Fibroblast of skin of left biceps (primary cell): ENCODE data around the gene MSANTD7.
A peak's percentile ranks its signal among the peaks of the same experiment; 100 is the strongest.
"Not testable (repeated sequence)": the region's sequence is repeated elsewhere in the genome, so short reads cannot be mapped to it uniquely, and the experiment has no call there.

Experiments
- DNase-seq, 2 experiments: peaks; one replicate each; pipeline ENCODE4 v3.0.0-alpha.2; 2013; ENCODE audit warnings: low read depth in 2 of 2

MSANTD7 gene, protein sequence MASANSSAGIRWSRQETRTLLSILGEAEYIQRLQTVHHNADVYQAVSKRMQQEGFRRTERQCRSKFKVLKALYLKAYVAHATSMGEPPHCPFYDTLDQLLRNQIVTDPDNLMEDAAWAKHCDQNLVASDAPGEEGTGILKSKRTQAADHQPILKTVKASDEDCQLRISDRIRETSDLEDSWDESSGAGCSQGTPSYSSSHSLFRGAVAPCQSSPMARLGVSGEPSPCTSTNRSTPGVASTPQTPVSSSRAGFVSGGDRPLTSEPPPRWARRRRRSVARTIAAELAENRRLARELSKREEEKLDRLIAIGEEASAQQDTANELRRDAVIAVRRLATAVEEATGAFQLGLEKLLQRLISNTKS

DNA sequence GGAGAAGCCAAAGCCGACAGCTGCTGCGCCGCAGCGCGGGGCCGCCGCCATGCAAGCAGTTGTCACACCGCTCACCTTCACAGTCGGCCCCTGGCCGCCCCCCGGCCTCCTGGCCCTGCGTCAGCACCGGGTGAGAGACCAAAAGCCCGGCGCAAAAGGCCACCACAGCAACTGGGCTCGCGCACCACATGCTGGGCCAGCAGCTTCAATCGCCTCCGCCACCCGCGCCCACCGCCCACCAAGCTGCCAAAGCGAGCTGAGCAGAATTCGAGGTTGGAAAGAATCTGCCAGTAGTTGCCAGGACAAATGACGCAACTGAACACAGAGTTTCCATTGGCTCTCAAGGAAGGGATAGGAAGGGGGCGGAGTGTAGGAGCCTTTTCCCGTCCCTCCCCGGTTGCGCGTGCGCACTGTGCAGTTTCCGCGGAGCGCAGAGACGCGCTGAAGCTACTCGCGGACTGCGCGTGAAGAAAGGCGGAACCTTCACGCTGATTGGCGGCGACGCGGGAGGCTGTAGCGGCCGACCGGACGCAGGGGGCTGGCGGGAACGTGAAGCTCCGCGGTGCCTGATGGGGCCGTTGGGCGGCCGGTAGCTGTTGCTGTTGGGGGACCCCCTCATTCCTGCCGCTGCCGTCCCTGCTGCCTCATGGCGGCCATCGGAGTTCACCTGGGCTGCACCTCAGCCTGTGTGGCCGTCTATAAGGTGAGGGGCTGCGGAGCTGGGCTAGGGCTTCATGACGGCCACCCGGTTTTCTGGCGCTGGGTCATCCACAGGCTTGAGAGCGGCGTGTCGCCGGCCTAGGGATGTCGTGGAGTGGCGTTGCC is at the start of gene MSANTD7, which contains the start of the genes CDNF and HSPA14:
TSS of gene MSANTD7 (plus strand) at position 550 of the 825 bp plus-strand sequence. CDS start 3,979 bp downstream, outside the sequence.
TSS of gene CDNF (minus strand) at position 281 of the 825 bp plus-strand sequence. CDS start at position 190, 91 bp downstream.
TSS of gene HSPA14 (plus strand) at position 550 of the 825 bp plus-strand sequence. CDS start at position 647, 97 bp downstream.
- DNase-seq = peak; percentile 98

DNA sequence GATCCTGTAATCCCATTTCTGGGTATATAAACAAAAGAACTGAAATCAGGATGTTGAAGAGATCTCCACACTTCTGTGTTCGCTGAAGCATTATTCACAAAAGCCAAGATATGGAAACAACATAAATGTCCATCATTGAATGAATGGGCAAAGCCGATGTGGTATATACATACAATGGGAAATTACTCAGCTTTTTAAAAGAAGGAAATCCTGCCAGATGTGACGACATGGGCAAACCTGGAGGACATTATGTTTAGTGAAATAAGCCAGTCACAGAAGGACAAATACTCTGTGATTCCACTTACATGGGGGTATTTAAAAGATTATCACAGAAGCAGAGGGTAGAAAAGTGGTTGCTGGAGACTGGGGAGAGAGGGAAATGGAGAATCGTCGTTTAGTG is 39.5 kb upstream of the MSANTD7 start:
- no peak for DNase-seq

DNA sequence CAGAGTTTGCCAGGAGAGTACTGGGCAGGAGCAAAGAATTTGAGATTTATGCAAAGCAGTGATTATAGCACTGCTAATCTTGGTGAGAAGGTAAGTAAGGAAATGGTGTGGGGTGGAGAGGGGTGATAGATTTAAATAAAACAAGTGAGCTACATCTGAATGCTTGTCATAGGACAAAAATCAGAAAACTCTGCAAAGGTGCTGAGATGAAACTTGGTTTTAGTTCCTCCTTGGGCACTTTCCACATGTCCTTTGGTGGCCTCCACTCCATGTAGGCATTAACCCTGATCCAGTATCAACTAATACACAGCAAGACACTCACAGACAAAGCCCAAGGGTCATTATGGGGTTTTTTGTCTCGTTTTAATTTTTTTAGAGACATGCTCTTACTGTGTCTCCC is 37.7 kb upstream of the MSANTD7 start:
- DNase-seq = no peak

DNA sequence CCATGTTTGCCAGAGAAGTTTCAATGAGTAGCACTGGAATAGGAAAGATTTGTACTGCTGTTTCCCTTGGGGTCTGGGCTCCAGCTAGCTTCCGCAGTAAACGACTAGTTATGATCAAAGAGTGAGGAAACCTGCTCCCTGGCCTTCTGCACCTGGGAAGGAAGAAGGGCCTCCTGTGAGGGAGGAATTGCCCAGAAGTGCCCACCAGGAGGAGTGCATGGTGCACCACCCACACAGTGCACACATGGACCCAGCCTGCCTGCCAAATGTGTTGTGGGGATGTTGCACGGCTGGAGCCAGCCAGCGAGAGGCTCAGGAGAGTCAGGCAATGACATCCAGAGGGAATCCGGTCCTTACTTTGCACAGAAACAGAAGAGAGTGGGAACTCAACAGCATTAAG is 36.4 kb upstream of the MSANTD7 start:
- no peak for DNase-seq

DNA sequence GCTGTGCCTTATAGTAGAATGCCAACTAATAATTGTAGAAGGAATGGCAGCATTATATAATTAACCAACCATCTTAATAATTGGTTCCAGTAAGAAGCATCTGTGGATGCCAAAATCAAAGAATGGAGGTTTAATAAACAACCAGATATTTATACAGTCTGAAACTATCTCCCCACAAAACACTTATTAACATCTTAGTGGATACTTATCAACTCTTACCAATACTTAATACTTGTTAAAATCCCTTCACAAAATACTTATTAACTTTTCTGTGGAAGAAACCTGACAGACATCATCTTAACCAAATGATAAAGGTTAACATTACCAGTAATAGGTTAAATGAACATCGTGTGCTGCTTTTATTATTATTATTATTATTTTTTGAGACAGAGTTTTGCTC is 34.3 kb upstream of the MSANTD7 start:
- DNase-seq = no peak

DNA sequence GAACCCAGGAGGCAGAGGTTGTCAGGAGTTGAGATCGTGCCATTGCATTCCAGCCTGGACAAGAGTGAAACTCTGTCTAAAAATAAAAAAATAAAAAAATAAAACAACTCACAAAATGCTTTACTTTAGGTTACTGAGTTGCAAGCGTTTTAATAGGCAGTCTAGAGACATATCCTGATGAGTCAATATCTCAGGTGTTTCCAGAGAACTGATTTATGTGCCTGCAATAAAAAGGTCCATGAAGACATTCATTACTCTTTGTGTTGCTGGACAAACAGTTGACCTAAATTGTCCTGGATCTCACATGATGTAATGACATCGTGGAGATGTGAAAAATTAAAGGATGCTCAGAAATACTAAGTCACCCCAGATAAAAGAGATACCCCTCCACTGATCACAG is 31.8 kb upstream of the MSANTD7 start:
- DNase-seq = no peak

DNA sequence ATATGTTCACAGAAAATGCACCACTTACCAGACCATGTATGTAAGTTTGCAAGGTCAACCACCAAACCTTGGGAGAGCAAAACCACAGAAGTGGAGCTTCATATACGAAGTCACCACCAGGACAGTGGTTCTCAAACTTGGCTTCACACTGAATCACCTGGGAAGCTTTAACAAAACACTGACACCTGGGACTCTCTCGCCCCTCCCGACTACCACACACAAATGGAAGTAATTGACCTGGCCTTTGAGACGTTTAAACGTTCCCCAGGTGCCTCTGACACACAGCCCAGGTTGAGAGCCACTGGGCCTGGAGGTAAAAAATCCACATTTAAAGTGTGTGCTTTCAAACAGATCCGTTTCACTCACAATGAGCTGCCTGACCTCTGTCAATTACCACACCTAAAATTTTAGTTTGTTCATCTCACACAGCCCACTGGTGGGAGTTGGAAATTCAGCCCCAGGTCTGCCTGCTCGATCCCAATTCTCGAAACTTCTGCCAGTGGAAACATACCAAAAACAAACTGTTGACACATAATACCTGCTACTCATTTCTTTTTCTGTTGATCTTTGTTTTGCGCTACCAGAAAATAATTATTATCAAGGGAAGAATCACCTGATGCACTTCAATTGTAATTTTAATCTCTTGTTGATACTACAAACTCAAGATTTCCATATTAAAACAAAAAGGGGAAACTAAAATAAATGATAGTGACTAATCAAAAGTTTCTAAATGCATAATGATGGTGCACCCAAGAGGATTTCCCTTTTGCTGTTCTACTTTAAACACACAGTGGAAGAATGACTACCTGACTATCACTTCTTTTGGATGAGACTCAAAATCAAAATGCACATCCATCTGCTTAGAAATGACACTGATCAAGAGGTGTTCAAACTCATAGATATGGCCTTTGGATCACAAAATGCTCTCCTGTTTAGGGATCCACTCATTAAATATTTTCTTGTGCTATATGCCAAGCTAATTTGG is 26.8 kb upstream of the MSANTD7 start:
- DNase-seq = no peak

DNA sequence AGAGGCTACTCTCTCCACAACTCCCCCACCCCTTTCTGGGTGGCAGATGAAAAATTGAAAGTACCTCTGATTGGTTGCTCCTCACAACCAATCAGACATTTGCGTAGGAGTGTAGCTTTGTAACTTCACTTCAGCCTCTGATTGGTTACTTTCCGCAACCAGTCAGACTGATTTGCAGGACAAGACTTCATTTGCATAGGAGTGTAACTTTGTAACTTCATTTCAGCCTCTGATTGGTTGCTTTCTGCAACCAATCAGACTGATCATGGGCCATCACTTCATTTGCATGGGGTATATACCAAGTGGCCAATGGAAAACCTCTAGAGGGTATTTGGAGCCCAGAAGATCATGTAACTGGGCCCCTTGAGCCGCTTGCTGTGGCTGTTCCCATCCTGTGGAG is 25.8 kb upstream of the MSANTD7 start:
- no peak for DNase-seq

DNA sequence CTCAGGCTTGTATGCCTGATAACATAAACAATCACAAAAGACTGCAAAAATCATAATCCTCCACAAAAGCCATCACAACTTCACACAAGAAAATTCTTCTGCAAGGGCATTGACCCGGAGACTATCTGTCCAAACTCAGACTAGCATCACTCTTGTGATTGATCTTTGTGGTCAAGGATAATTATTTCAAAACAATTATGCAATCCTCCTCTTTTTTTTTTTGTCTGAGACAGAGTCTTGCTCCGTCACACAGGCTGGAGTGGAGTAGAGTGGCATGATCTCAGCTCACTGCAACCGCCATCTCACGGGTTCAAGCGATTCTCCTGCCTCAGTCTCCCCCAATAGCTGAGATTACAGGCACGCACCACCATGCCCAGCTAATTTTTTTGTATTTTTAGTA is 22.4 kb upstream of the MSANTD7 start:
- DNase-seq = no peak

DNA sequence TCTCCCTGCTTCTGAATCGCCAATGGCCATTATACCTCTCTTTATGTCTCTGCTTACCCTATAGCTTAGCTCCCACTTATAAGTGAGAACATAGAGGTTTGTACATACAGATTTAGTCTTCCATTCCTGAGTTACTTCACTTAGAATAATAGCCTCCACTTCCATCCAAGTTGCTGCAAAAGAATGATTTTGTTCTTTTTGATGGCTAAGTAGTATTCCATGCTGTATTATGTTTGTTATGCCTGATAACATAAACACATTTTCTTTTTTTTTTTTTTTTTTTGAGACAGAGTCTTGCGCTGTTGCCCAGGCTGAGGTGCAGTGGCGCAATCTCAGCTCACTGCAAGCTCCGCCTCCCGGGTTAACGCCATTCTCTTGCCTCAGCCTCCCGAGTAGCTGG is 21.4 kb upstream of the MSANTD7 start:
- DNase-seq = not testable (repeated sequence)

DNA sequence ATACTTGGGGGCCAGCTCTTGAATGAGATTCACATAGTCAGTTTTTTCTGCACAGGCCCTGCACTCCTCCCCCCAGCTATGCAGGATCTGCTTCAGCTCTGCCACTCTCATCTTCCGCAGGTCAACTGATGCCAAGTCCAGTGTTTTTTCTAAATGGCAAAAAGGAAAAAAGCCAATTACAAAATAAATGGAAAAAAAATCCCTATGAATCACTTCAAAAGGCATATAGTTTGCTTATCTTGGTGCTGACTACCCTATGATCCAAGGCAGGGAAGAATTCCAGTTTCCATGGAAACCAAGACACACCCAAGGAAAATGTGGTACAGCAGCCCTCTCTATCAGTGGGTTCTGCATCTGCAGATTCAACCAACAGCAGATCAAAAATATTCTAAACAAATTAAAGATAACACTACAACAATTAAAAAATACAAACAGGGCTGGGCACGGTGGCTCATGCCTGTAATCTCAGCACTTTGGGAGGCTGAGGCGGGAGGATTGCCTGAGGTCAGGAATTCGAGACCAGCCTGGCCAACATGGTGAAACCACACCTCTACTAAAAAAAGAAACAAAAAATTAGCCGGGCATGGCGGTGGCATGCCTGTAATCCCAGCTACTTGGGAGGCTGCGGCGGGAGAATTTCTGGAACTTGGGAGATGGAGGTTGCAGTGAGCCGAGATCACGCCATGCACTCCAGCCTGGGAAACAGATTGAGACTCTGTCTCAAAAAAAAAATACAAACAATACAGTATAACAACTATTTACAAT is 17.9 kb upstream of the MSANTD7 start:
- no peak for DNase-seq

DNA sequence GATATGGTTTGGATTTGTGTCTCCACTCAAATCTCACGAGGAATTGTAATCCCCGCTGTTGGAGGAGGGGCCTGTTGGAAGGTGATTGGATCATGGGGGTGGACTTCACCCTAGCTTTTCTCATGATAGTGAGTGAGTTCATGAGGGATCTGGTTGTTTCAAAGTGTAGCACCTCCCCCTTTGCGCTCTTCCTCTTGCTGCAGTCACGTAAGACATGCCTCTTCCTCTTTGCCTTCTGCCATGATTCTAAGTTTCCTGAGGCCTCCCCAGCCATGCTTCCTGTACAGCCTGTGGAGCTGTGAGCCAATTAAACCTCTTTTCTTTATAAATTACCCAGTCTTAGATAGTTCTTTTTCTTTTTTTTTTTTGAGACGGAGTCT is 17.3 kb upstream of the MSANTD7 start:
- DNase-seq = no peak

DNA sequence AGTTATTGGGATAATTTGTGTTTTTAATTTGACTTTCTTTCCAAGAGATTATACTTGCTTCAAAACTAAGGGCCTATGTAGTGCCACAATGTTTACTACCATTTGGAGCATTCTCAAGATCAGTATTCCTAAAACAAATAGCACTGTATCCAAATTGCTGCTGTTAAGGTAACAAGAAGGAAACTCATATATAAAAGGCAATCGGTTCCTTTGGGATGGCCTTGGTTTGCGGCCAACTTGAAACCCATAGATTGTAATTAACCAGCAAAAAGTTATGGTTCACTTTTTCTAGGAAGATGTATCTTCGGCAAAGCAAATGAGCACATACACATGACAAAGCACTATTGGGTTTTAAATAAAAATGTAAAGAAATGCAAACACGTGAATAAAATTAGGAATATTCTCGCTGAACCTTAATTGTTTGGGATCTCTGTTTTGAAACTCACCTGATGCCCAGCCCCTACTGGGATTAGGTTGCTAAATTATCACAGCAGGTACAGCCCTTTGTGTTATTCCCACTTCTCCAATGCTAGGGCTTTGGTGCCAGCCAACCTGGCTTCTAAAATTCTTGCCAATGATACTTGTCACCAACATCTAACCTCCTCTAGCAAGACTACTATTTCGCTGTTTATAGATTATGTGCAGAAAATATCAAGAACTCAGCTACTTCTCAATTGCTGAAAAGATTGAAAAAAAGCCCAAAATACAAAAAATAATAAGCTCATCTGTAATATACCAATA is 16.3 kb upstream of the MSANTD7 start:
- DNase-seq = no peak

DNA sequence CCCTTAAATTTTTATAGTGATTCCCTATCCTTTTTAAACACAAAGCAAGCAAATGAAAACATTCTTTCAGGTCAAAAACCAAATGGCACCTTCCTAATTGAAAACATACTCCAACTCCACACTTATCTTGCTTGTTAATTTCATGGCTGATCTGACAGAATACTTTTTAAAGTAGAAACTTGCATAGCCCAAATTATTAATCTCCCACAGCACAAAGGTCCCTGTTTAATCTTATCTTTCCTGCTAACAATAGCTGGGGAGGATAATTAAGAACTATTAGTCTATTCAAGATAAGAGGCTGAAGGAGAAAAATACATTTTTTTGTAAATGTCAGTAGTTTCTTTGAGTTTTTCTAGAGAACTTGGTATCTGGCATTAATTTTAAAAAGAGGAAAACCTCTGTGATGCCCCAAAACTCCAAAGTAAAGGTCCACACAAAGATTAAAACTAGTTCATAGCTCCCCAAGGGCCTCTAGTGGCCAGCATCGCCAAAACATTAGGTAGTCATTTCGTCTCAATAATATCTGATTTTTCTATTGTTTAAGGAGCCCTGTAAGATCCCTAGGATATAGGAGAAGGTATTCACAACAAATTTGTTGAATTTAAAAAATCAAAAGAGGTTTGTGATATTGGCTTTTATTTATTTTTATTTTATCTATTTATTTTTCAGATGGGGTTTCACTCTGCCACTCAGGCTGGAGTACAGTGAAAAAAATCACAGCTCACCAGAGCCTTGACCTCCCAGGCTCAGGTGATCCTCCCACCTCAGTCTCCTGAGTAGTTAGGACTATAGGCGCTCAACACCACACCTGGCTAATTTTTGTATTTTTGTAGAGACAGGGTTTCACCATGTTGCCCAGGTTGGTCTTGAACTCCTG is 15.0 kb upstream of the MSANTD7 start:
- DNase-seq = no peak

DNA sequence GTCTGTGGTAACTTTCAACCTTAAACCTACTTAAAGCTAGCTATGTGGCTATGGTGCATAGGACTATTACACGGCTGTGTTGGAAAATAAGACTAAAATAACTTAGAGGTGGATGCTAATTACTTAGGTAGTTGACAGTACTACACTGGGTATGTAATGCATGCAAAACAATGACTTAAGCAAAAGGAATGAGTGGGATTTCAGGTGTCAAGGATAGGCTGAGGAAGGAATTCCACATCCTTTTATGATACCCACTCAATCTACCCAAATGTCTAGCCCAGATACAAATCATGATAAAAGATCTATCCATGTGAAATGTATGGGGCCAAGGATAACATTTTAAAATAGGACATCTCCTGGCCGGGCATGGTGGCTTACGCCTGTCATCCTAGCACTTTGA is 14.1 kb upstream of the MSANTD7 start:
- no peak for DNase-seq

DNA sequence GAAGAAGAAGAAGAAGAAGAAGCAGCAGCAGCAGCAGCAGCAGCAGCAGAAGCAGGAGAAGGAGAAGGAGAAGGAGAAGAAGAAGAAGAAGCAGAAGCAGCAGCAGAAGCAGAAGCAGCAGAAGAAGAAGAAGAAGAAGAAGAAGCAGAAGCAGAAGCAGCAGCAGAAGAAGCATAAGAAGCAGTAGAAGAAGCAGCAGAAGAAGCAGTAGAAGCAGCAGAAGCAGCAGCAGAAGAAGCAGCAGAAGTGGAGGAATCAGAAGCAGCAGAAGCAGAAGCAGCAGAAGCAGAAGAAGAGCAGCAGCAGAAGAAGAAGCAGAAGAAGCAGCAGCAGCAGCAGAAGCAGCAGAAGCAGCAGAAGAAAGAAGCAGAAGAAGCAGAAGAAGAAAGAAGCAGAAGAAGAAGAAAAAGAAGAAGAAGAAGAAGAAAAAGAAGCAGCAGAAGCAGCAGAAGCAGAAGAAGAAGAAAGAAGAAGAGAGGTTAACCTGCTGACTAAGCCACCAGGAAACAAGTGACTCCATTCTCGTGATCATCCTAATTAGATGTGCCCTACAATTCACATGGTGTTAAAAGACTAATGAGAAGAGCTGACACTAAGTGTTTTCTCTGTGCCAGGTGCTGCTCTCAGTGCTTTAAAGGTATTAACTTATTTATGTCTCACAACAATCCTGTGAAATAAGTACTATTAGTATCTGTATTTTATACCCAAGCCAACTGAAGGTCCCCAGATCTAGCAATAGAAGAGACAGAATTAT is 11.9 kb upstream of the MSANTD7 start:
- DNase-seq = no peak

DNA sequence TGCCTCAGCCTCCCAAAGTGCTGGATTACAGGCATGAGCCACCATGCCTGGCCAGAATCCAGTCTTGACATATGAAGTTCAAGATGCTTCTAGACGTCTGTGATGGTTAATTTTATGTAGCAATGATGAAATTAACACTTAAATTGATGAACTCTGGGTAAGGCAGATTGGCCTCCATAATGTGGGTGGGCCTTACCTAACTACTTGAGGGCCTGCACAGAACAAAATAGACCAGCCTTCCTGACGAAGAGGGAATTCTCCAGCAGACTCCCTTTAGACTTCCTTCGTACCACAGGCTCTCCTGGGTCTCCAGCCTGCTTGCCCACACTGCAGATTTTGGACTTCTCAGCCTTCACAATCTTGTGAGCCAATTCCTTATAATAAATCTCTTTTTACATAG is 5.0 kb upstream of the MSANTD7 start:
- DNase-seq = no peak

DNA sequence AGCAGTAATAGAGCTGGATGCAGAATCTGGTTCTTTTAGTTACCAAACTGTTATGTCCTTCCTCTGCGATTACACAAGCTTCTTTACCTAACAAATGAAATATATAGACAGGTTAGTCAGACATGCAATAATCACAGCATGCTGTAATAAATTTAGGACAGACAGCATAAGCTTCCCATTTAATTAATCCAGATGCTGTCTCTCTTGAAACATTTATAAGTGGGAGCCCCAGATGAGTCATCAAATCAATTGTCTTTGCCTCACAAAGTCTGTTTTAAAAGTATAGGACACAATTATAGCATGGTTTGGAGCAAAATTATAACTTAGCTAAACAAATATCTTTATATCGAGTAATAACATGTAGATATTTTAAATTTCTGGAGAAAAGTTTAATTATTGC is 1.9 kb upstream of the MSANTD7 start:
- DNase-seq = no peak
